ENCODE data around the gene F2RL2. TPM values are rescaled to one million over a fixed set of nuclear protein-coding genes. Genes with fewer than 3 reads are reported as not detected.

The F2RL2 gene
- total and polyA plus RNA-seq, 10 of the 15 experiments (the other 5 are each of a cell fraction or from before 2014, with no cell fraction given) = 0.03 to 0.24 (median 0.08) TPM; not detected in 5

DNA sequence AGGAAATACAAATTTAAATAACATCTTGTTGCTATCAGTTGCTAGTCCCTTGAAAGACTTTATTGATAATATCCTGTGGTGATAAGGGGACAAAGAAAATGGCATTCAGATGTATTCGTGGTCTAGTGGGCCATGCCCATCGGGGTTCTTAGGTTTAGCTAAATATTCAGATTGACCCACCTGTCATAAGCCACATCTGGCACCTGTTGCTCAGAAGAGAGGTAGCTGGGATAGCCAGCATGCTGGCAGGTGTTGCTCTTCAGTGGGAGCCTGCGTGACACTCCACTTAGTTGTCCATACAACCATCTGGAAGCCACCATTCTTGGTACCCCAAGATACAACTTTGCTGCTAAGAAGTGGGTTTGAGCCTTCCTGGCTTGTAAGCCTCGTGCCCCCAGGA is 36.7 kb downstream of the F2RL2 start:
- WGBS (ENCODE audit: insufficient coverage, insufficient replicate concordance, low lambda C conversion rate, missing lambda C conversion rate) = 49% methylated on average over 4 of the region's 4 CpGs
- in situ Hi-C loops (cut with MboI) = no loop called here
- TF ChIP-seq CREB1 (IDR thresholded peaks at IDR 0.05; ENCODE audit: low read depth) (no peak), WRNIP1 (IDR thresholded peaks at IDR 0.05; ENCODE audit: borderline replicate concordance, low read depth, low read length) (no peak), NR2C2 (IDR thresholded peaks at IDR 0.05; ENCODE audit: borderline replicate concordance, control insufficient read depth, insufficient read length, low read depth) (no peak), RELA (IDR thresholded peaks at IDR 0.05; ENCODE audit: borderline replicate concordance, partially characterized antibody) (no peak), CREM (IDR thresholded peaks at IDR 0.05; ENCODE audit: low read depth) (no peak), CHD2 (IDR thresholded peaks at IDR 0.05; ENCODE audit: borderline replicate concordance, low read depth, low read length) (no peak), MYC (IDR thresholded peaks at IDR 0.05; ENCODE audit: insufficient read depth, insufficient read length, insufficient replicate concordance, low read length, severe bottlenecking) (no peak), LARP7 (IDR thresholded peaks at IDR 0.05) (no peak)
- TF ChIP-seq, protein P1, sequence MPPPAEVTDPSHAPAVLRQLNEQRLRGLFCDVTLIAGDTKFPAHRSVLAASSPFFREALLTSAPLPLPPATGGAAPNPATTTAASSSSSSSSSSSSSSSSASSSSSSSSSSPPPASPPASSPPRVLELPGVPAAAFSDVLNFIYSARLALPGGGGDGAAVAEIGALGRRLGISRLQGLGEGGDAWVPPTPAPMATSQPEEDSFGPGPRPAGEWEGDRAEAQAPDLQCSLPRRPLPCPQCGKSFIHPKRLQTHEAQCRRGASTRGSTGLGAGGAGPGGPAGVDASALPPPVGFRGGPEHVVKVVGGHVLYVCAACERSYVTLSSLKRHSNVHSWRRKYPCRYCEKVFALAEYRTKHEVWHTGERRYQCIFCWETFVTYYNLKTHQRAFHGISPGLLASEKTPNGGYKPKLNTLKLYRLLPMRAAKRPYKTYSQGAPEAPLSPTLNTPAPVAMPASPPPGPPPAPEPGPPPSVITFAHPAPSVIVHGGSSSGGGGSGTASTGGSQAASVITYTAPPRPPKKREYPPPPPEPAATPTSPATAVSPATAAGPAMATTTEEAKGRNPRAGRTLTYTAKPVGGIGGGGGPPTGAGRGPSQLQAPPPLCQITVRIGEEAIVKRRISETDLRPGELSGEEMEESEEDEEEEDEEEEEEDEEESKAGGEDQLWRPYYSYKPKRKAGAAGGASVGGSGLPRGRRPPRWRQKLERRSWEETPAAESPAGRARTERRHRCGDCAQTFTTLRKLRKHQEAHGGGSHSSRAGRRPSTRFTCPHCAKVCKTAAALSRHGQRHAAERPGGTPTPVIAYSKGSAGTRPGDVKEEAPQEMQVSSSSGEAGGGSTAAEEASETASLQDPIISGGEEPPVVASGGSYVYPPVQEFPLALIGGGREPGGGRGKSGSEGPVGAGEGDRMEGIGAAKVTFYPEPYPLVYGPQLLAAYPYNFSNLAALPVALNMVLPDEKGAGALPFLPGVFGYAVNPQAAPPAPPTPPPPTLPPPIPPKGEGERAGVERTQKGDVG (CRISPR knock-in tag; IDR thresholded peaks at IDR 0.05) = no peak
- TF ChIP-seq, protein P2, sequence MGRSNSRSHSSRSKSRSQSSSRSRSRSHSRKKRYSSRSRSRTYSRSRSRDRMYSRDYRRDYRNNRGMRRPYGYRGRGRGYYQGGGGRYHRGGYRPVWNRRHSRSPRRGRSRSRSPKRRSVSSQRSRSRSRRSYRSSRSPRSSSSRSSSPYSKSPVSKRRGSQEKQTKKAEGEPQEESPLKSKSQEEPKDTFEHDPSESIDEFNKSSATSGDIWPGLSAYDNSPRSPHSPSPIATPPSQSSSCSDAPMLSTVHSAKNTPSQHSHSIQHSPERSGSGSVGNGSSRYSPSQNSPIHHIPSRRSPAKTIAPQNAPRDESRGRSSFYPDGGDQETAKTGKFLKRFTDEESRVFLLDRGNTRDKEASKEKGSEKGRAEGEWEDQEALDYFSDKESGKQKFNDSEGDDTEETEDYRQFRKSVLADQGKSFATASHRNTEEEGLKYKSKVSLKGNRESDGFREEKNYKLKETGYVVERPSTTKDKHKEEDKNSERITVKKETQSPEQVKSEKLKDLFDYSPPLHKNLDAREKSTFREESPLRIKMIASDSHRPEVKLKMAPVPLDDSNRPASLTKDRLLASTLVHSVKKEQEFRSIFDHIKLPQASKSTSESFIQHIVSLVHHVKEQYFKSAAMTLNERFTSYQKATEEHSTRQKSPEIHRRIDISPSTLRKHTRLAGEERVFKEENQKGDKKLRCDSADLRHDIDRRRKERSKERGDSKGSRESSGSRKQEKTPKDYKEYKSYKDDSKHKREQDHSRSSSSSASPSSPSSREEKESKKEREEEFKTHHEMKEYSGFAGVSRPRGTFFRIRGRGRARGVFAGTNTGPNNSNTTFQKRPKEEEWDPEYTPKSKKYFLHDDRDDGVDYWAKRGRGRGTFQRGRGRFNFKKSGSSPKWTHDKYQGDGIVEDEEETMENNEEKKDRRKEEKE (IDR thresholded peaks at IDR 0.05) = no peak
- TF ChIP-seq, protein P3, sequence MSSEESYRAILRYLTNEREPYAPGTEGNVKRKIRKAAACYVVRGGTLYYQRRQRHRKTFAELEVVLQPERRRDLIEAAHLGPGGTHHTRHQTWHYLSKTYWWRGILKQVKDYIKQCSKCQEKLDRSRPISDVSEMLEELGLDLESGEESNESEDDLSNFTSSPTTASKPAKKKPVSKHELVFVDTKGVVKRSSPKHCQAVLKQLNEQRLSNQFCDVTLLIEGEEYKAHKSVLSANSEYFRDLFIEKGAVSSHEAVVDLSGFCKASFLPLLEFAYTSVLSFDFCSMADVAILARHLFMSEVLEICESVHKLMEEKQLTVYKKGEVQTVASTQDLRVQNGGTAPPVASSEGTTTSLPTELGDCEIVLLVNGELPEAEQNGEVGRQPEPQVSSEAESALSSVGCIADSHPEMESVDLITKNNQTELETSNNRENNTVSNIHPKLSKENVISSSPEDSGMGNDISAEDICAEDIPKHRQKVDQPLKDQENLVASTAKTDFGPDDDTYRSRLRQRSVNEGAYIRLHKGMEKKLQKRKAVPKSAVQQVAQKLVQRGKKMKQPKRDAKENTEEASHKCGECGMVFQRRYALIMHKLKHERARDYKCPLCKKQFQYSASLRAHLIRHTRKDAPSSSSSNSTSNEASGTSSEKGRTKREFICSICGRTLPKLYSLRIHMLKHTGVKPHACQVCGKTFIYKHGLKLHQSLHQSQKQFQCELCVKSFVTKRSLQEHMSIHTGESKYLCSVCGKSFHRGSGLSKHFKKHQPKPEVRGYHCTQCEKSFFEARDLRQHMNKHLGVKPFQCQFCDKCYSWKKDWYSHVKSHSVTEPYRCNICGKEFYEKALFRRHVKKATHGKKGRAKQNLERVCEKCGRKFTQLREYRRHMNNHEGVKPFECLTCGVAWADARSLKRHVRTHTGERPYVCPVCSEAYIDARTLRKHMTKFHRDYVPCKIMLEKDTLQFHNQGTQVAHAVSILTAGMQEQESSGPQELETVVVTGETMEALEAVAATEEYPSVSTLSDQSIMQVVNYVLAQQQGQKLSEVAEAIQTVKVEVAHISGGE (CRISPR knock-in tag; IDR thresholded peaks at IDR 0.05) = no peak
- TF ChIP-seq, protein P4, sequence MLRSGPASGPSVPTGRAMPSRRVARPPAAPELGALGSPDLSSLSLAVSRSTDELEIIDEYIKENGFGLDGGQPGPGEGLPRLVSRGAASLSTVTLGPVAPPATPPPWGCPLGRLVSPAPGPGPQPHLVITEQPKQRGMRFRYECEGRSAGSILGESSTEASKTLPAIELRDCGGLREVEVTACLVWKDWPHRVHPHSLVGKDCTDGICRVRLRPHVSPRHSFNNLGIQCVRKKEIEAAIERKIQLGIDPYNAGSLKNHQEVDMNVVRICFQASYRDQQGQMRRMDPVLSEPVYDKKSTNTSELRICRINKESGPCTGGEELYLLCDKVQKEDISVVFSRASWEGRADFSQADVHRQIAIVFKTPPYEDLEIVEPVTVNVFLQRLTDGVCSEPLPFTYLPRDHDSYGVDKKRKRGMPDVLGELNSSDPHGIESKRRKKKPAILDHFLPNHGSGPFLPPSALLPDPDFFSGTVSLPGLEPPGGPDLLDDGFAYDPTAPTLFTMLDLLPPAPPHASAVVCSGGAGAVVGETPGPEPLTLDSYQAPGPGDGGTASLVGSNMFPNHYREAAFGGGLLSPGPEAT (IDR thresholded peaks at IDR 0.05; ENCODE audit: low read depth) = no peak

More for the DNA sequence above, 36.7 kb downstream of the F2RL2 start:
- peaks cover 22% of the 10 kb centered on the region; the same call in 1 of the 2 replicates for H3K4me1 ChIP-seq (ENCODE audit: control insufficient read depth, insufficient read depth, low read length)
- no peaks in the 10 kb centered on the region for H3K79me2 ChIP-seq (ENCODE audit: control insufficient read depth, insufficient read depth, low read length)
- no peak overlapping the region for H3K4me2 ChIP-seq (ENCODE audit: control insufficient read depth, insufficient read depth)
- no peaks in the 10 kb centered on the region for H3K9me3 ChIP-seq (replicated peaks; ENCODE audit: control insufficient read depth, insufficient read depth, low read length)
- H3K9ac ChIP-seq (ENCODE audit: control insufficient read depth, insufficient read depth, low read length) = no peak overlapping the region
- CTCF ChIA-PET = interaction anchor here (0.5 to 2.1 kb wide), 4 partner anchors 13 to 207 kb away, joined by 3 to 8 read pairs (median 4); no protein-coding TSS in a partner anchor
- no peak overlapping the region for H3K4me3 ChIP-seq
- ATAC-seq = no peak
- no peaks in the 10 kb centered on the region; a peak in 1 of 4 replicates for H3K36me3 ChIP-seq (ENCODE audit: control insufficient read depth in 2 of 2, insufficient read depth in 2 of 2, low read length in 1 of 2)
- no peaks in the 10 kb centered on the region for H3K27me3 ChIP-seq (replicated peaks in 1 of 2; ENCODE audit: control insufficient read depth in 2 of 2, insufficient read depth in 2 of 2, low read length in 1 of 2)
- no peak overlapping the region for H2AFZ ChIP-seq (ENCODE audit: control insufficient read depth, low read depth, low read length)
- H4K20me1 ChIP-seq (ENCODE audit: control insufficient read depth, insufficient read depth) = no peaks in the 10 kb centered on the region
- no peak overlapping the region for H3K27ac ChIP-seq (ENCODE audit: control insufficient read depth, insufficient read depth)
- POLR2A ChIA-PET = interaction anchor here (0.6 kb wide), 1 partner anchor 188 kb away, joined by 6 read pairs; no protein-coding TSS in a partner anchor
- RAD21 ChIA-PET (ENCODE audit: unreplicated experiment) = interaction anchor here (1.0 to 2.0 kb wide), 2 partner anchors 12 to 40 kb away, joined by 3 to 6 read pairs; no protein-coding TSS in a partner anchor
- intact Hi-C loops (cut with micrococcal nuclease; ENCODE audit: unreplicated experiment) = loop anchor here (10.0 kb wide), 2 partner anchors 252 to 512 kb away; no protein-coding TSS in a partner anchor
- SMC1A ChIA-PET (ENCODE audit: uncharacterized antibody, unreplicated experiment) = interaction anchor here (0.9 to 3.1 kb wide), 6 partner anchors 9 to 180 kb away, joined by 3 to 10 read pairs (median 6); no protein-coding TSS in a partner anchor
- no peak for DNase-seq (ENCODE audit: low read depth, low spot score)
- FAIRE-seq = no peak
- no TSS peak for BruUV-seq (replicated peaks)
